ENCODE data around the gene ARMH1.

Gene ARMH1

GRCh38 chr1:44648529-44649250, 25.8 kb upstream of the ARMH1 start:
- TF ChIP-seq CTCF (conservative IDR thresholded peaks at IDR 0.05; ENCODE audit: low read depth): no peak
- DNase-seq (ENCODE audit: low spot score): no peak
- 0 out of 2 replicates have a peak overlapping the region, but pooled peaks have one; percentile 5 for H3K27ac ChIP-seq
- ChIA-PET CTCF (no interaction called here), POLR2A (ENCODE audit: low non-redundant PET) (interaction anchor here (0.6 kb wide), 1 partner anchor 11 kb away, joined by 3 read pairs; no protein-coding TSS in a partner anchor)

GRCh38 chr1:44649788-44650158, 24.7 kb upstream of the ARMH1 start:
- no peak for DNase-seq (ENCODE audit: low spot score)
- peak overlapping the region; percentile 58; the same call in 1 of the 2 replicates for H3K27ac ChIP-seq
- ChIA-PET CTCF (no interaction called here), POLR2A (ENCODE audit: low non-redundant PET) (no interaction called here)
- no peak for TF ChIP-seq CTCF (conservative IDR thresholded peaks at IDR 0.05; ENCODE audit: low read depth)

GRCh38 chr1:44650159-44650831, 24.2 kb upstream of the ARMH1 start:
- no peak for DNase-seq (ENCODE audit: low spot score)
- CTCF ChIA-PET: interaction anchor here (0.6 kb wide), 1 partner anchor 14 kb away, joined by 3 read pairs; no protein-coding TSS in a partner anchor
- peak overlapping the region; percentile 58; the same call in 1 of the 2 replicates for H3K27ac ChIP-seq
- no peak for TF ChIP-seq CTCF (conservative IDR thresholded peaks at IDR 0.05; ENCODE audit: low read depth)
- POLR2A ChIA-PET (ENCODE audit: low non-redundant PET): no interaction called here

GRCh38 chr1:44651069-44651468, 23.4 kb upstream of the ARMH1 start:
- POLR2A ChIA-PET (ENCODE audit: low non-redundant PET): no interaction called here
- TF ChIP-seq CTCF (conservative IDR thresholded peaks at IDR 0.05; ENCODE audit: low read depth): no peak
- H3K27ac ChIP-seq: peak overlapping the region; percentile 58
- no peak for DNase-seq (ENCODE audit: low spot score)
- CTCF ChIA-PET: interaction anchor here (1.1 kb wide), 1 partner anchor 10 kb away, joined by 3 read pairs; no protein-coding TSS in a partner anchor

- ChIA-PET POLR2A (ENCODE audit: low non-redundant PET) (interaction anchor here (0.9 kb wide), 1 partner anchor 21 kb away, joined by 3 read pairs; no protein-coding TSS in a partner anchor), CTCF (interaction anchor here (0.6 to 2.5 kb wide), 28 partner anchors 9 to 763 kb away, joined by 3 to 15 read pairs (median 4); partner anchors contain the start of genes SLC6A9 and TMEM53)
- H3K27ac ChIP-seq: peak overlapping the region; percentile 58
- TF ChIP-seq CTCF (conservative IDR thresholded peaks at IDR 0.05; ENCODE audit: low read depth): peak; percentile 95
- DNase-seq (ENCODE audit: low spot score): peak; percentile 73
These were observed 21.9 kb upstream of the ARMH1 start for GRCh38 chr1:44652445-44653106.

All from RWPE1 (cell line).